GM18907 (cell line): Measurements from ENCODE around the gene BRD7.

Experiments used
- ATAC-seq: cut with Tn5 transposase; IDR thresholded peaks from one replicate; pipeline ENCODE4 v1.9.1; 2021; ENCODE audit warnings: mild to moderate bottlenecking, moderate library complexity; ENCODE audit not compliant: unreplicated experiment

BRD7 gene

DNA sequence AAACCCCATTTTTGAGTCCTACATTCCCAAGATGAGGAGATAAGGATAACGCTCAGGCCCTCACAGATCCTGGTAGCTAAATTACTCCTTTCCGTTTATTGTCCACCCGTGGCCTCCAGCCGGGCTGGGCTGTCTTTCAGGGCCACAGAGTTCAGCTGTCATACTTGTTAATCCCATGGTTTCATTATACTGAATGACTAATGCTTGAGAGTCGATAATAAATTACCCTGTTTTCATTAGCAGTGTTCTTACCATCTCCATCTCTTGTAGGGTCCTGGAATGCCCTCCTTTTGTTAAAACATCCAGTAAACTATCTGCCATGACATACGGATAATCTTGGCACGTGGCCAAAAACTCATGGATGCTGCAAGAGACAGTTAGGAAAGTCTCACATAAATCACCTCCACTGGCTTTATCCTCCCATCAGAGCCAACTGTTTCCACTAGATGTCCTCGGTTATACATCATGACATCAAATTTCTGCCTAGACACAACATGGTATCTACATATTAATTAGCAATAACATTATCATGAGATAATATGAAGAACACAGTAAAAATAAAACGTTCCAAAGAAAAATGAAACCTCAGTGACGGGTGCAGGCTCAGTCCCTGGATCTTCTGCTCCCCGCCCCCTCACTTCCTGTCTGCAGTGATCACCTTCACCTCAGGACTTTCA lies 45.3 kb downstream of the BRD7 start:
- ATAC-seq, result no peak

DNA sequence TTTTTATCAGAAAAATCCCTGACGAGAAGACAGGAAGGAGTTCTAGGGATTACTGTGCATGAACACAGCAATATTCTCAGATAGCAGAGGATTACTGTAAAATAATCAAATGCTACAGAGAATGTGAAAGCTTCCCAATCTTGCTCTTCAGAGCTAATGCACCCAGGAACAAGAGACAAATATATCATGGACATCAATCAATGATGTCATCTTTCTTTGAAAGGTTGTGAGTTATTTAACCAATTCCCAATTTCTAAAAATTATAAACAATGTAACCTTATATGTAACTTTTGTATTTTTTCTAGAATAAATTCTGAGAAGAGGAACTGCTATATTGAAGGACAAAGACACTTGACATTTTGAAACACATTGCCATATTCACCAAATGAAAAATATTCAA lies 46.5 kb downstream of the BRD7 start:
- ATAC-seq, result no peak

DNA sequence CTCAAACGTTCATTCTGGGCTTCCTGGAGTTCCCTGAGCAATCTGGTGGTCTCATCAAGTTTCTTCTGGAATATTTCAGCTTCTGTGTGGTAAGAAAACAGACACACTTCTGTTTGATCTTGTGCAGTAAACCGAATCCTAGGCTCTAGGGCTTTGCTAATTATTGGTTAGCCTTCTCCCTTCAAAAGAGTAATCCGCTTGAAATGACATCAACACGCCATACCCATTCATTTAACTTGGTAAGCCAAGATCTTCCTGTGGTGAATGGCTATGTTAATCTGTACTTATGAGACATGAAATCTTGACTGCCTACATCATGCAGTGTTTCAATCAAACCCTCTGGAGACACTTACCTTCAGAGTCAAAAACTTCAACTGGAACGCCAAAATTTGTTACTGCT lies 48.5 kb downstream of the BRD7 start:
- ATAC-seq, result no peak

DNA sequence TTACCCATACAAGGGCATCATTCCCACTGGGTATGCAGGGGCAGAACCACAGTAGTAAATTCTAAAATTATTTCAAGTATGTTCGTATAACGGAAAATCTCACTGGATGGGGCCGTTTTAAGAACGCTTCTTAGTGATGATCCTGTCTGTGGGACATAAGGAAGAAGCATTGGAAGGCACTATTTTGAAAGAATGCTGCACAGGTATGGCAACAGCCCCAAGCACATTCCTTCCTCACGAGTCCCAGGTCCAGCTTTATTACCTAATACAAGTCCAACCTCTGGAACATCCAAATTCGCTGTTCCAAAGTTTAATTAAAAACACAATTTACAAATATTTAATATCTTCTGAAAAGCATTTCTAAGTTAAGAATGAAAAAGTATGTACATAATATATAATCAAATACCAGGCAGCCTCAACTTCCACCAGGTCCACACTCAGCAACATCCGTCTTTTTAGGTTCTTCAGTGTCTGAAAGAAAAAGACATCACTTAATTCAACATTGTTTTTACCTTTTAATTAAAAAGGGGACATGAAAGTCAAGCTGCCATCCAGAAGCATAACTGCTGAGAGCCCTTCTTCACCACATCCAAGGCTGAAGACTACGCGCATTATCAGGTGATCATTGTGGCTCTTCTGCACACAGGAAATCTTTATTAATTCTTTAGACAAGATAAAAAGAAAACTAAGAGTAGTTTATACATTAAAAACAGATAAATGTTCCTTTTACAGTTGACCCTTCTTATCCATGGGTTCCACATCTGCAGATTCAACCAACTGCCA lies 49.8 kb downstream of the BRD7 start:
- no peak for ATAC-seq

DNA sequence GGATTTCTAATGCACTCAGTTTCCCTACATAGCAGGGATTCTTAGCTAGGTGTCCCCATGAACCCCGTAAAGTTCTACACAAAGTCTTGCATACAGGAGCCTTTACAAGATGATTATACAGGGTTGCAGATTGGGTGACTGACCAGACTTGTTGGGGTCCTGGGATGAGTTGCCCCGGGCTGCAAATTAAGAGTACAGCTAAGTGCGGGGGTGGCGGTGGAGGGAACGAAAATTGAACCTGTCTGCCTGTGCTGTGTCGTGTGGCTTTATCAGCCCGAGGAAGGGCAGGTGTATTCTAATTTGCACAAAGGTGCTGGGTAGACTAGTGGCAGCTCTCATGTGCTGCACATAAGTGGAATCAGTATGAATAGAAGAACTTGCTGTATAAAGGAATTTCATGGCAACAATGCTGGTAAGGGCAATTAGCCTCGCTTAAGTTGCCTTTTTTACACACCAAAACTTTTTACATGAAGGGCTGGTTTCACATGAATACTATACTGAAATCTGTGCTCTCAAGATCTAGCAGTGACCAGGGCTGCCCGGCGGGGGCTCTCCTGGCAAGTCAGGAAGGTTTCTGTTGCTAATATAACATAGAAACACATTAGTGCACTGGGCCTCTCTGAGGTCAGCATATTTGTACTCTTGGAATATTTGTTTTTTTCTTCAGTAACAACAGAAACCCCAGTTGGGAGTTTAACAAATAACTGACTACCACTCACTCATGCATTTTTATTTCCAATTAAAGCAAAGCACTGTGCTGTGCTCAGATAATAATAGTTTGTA lies 51.7 kb downstream of the BRD7 start:
- ATAC-seq, result no peak

DNA sequence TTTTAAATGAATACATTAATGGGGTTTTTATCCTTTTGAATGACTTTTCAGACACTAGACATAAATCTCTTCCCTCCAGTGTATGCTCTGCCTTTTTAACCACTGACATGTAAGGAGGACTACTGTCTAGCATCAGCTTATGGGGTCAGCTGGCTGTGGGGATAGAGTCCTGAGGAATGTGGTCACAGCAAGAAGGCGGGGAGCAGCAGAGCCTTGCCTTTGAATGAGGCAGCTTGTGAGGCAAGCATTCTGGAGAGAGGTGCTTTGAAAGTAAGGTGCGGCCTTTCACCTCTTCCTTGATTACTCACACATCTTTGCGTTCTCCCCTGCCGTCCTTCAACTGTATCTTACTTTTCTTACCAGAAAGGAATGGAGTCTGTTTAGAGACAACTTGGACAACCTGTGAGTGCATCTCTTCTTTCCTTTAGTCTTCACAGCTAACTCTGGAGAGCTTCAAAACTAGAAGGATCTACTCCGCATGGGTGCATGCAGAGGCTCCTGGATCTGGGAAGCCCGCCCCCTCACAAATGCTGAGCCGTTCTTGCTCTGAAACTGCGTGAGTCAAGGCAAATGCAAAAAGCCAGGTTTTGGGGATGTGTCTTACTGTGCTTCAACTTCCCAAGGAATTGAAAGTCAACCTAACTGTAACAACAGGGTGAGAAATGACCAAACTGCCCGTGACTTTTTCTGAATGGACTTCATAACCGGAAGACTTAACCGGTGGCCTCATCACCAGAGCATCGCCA lies 52.5 kb downstream of the BRD7 start:
- no peak for ATAC-seq

DNA sequence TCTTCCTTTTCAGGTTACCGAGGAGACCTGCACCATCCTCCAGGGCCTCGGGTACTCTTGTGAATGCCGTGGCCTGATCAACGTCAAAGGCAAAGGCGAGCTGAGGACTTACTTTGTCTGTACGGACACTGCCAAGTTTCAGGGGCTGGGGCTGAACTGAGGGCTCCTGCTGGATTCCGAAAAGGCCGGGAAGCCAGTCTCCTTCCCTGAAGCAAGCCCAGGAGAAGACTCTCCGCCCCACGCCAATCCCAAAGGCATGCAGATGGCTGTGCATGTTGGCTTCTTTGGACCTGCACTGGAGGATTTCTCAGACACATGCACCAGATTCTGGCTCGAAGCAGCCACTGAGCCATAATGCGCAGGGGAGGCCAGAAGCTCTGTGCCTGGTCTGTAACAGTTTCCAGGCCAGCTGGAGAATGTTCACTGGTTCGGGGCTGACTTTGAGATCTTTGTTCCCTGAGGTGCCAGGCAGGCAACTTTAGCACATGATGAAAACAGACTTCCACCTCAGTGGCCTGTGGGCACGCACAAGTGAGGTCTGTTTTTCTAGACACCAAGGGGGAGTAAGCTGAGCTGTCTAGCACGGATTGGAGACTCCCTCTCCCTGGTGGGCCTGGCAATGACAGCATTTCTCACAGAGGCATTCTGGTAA lies 53.3 kb downstream of the BRD7 start:
- no peak for ATAC-seq

DNA sequence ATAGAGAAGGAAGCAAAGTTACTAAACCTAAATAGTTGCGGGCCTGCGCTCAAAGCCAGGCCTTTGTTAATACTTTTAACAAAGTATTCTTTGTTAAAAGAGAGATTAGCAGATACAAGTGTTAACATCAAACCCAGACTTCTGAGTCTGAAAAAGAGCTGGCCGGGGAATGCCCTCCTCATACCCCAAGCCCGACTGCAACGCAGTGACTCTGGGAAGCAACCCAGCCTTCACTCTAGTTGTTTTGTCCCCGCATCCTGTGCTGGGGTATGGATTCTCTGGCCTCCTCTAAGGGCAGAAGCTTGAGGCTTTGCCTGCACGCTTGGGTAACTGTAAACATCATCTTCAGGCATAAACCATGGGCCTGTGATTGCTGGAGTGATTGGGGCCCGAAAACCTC lies 54.1 kb downstream of the BRD7 start:
- no peak for ATAC-seq

DNA sequence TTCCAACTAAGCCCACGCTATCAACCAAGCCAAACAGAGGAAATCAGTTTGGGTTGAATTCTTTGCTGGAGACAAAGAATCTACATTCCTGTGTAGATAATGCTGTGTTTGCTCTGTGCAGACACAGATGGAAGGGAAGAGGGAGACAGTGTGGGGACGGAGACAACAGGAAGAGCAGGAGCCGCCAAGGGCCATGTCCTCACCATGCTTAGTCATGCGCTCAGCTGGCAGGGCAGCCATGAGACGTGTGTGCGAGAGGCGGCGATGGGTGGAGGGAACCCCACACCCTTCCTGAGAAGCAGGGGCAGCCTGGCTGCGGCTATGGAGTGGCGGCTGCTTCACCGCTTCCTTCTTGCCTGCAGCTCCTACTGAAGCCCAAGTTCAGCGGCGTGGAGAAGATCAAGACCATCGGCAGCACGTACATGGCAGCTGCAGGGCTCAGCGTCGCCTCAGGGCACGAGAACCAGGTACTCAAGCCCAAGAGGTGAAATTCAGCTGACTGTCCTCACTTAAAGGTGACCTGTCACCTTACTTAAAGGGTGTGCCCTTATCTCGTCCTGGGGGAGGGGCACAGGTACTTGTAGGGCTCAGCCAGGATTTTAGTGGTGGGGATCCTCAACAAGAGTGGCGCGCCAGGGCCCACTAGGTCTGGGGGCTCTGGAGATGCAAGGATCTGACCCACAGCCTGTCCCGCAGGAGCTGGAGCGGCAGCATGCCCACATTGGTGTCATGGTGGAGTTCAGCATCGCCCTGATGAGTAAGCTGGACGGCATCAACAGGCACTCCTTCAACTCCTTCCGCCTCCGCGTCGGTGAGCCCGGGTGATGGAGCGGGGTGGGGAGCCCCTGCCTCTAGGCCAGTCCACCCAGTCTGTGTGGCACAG lies 55.0 kb downstream of the BRD7 start:
- ATAC-seq, result no peak

DNA sequence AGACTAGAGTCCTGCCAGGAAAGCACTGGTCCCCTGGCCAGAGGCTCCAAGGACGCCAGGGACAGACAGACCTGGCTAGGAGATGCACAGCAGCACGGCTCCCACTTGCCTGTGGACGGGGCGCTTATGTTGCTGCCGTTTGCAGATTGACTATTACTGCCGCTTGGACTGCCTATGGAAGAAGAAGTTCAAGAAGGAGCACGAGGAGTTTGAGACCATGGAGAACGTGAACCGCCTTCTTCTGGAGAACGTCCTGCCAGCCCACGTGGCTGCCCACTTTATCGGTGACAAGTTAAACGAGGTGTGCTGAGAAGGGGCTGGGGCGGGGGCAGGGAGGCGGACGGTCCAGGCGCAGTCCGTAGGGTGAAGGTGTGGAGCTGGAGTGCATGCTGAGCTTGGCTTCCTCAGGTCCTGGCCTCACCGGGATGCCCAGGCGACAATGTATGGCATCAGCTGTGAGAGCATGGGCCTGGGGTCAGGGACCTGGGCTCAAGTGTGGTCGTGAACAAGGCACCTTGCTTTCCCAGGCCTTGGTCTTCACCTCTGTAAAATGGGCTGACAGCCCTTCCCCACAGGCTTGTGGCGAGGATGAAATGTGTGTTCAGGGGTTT lies 56.8 kb downstream of the BRD7 start:
- no peak for ATAC-seq

DNA sequence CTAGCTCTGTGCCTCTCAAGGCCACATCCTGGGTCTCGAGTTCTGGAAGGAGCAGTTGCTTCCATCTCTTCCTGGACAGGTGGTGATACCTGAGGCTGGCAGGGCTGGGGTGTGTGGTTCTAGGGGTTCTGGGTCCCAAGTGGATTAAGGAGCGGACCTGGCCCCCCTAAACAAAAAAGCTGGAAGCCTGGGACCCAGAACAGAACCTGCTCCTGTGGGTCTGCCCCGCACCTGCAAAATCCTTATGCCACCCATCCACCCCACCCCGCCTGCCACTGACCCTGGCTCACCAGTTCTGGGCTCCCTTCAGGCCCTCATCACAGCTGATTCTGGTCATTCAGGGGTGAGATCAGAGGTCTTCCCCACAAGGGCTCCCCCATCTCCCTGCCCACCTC lies 57.7 kb downstream of the BRD7 start:
- ATAC-seq, result no peak

DNA sequence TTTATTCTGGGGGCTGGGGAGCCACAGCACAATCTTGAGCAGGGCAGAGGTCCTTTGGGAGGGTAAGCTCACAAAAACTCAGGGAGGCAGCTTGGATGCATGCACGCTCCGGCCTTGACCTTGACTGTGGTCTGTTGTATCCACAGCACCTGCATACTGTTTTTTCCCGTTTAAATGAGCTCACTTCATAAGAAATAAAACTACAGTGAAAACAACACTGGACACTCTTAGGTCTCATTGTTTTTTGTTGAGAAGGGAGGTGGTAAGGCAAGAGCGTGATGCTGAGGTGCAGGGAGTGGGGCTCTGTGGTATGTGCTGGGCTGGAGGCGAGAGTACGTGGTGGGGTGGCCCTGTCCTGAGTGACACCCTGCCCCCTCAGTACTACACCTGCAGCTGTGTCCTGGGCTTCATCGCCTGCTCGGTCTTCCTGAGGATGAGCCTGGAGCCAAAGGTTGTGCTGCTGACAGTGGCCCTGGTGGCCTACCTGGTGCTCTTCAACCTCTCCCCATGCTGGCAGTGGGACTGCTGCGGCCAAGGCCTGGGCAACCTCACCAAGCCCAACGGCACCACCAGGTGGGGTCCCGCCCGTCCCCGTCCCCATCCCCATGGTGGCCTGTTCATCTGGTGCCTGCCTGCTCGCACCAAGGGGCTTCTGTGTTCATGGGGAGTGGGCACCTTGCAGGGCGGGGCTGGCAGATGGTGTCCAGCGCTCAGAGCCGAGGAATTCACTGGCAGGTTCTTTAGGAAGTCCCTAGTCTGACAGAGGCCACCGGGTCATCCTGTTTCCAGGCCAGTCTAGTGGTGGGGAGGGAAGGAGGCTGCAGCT lies 58.3 kb downstream of the BRD7 start:
- no peak for ATAC-seq

DNA sequence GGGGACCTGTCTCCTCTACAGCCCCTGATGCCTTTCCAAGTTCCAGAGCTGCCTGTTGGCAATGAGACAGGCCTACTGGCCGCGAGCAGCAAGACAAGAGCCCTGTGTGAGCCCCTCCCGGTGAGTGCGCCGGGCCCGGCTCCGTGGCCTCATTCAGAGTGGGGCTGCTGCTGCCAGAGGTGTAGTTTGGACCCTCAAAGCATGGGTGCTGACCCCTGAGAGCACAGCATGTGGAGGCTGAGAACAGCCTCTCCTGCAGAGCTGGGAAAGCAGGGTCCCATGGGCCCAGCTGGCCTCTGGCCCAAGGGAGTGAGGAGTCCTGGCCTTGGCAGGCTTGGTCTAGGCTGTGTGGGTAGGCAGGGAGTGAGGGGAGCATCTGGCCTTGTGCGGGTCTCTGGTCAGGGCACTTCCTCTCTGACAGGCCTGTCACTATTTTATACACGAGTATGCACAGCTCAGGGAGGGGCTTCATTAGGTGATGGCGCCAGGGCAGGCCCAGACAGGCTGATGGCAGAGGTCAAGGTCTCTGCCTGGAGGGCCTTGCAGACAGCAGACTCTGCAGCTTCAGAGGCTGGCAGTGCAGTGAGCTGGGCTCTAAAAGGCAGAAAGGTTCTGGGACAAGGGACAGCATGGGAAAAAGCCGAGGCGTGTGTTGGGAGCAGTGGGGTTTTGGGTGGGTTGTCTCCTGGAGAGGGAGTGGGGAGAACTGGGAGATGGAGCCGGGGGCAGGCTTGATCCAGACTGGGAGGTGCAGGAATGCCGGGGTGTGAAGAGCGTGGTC lies 59.1 kb downstream of the BRD7 start:
- ATAC-seq, result no peak

DNA sequence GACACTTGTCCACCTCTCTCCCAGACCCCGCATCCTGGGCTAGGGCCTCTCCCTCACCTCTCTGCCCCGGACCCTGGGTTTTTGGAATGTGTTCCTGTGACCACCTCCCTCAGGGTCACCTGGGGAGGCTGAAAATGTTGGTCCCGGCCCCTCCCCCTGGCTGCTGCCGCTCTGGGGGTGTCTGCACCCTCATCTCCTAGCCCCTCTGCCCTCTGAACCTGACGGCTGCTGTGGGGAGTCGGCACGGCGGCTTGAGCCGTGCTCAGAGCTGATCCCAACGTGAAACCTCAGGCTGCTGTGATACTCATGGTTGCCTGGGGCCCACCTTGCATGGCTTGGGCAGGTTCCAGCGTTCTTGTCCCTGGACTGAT lies 59.6 kb downstream of the BRD7 start:
- no peak for ATAC-seq

DNA sequence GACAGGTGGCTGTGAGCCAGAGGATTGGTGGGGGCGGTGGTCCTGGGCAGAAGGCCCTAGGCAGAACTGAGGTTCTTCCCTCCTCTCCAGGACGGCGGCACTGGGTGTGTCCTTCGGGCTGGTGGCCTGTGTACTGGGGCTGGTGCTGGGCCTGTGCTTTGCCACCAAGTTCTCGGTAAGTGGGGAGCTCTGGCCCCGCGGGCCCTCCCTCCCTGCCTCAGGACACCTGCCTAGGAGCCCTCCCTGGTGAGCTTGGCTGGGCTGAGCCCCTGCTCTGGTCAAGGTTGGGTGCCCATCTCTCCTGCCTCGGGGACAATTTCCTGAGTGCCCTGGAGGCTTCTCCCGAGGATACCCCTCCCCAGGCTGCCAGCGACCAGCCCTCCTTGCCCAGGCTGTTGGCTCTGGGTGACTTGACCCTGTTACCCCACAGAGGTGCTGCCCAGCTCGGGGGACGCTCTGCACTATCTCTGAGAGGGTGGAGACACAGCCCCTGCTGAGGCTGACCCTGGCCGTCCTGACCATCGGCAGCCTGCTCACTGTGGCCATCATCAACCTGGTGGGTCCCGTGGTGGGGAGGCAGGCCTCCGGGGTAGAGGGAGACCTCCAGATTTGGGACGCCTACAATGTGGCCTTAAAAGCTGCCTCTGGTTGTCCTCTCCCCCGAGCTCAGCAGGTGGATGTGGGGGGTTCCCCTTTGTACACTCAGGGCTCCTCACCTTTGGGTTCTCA lies 60.4 kb downstream of the BRD7 start:
- ATAC-seq, result no peak

DNA sequence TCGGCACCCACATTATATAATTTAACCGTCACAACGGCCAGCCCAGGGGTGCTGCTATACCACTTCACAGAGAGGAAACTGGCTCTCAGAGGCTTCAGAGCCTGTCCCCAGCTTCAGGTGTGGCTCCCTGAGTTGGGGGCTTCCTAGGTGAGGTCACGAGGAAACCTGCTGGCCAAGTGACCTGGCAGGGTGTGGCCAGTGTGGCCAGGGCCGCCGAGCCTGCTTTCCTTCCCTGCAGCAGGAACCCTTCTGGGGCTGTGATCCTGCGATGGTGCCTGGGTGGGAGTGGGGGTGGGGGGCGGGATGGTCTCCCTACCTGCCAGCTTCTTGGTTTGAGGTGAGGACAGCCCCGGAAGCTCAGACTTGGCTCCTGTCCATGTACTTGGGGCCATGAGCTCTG lies 62.5 kb downstream of the BRD7 start:
- no peak for ATAC-seq

DNA sequence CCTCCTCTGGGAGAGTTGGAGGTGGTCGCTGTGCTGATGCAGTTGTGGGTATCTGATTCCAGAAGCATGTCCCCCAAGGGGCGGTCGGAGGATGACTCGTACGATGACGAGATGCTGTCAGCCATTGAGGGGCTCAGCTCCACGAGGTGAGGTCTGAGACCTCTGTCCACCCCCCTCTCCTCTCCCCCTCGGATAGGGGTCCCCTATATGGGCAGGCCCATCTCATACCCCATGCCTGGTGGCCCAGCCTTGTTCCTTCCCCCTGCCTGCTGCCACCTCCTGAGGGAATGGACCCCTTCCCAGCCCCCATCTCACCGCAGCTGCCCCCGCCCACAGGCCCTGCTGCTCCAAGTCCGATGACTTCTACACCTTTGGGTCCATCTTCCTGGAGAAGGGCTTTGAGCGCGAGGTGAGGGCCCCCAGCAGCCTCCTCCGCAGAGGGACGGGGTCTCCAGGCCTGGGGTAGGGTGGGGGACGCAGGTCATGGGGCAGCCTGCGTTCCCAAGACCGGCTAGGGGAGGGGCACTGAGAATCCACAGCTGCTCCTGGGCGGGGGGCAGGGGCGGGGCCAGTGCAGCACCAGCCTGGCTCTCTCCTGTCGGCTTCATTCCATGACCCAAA lies 63.2 kb downstream of the BRD7 start:
- ATAC-seq, result no peak
